Thyroid gland (tissue), 4 donors: ENCODE results near the gene LOXL1. TPM values are rescaled to one million over a fixed set of nuclear protein-coding genes. Genes with fewer than 3 reads are reported as not detected.
"Not testable (repeated sequence)": the region's sequence is repeated elsewhere in the genome, so short reads cannot be mapped to it uniquely, and the experiment has no call there.

Experiments
- DNase-seq, 2 donors: peaks; one replicate each; pipeline ENCODE4 v3.0.0-alpha.2; 2019
- H3K27ac ChIP-seq, 3 donors: fragments of 200-600 bp; sonication (generic); 1 replicate in 2 of 3; 2 replicates in 1 of 3; pipeline ENCODE4 v1.5.1; 2016 to 2019; ENCODE audit warnings: mild to moderate bottlenecking in 1 of 3, moderate library complexity in 1 of 3
- H3K27me3 ChIP-seq: fragments of 200-600 bp; sonication (generic); one replicate; pipeline ENCODE4 v1.5.1; 2019
- H3K36me3 ChIP-seq, 2 donors: fragments of 200-600 bp; sonication (generic); one replicate each; pipeline ENCODE4 v1.5.1; 2016 to 2019
- H3K4me1 ChIP-seq, 2 donors: fragments of 200-600 bp; sonication (generic); one replicate each; pipeline ENCODE4 v1.5.1; 2017 to 2019
- H3K4me3 ChIP-seq, 3 donors: fragments of 200-600 bp; sonication (generic); replicated peaks in 1 of 3; 1 replicate in 2 of 3; 2 replicates in 1 of 3; pipeline ENCODE4 v1.5.1; 2016; ENCODE audit warnings: mild to moderate bottlenecking in 1 of 3
- H3K9me3 ChIP-seq: fragments of 200-600 bp; sonication (generic); one replicate; pipeline ENCODE4 v1.5.1; 2017
- CTCF ChIP-seq, 6 experiments: fragments of 200-600 bp in 3 of 6; fragments of 450-650 bp in 3 of 6; sonication (generic) in 3 of 6; IDR thresholded peaks; one replicate each; pipeline ENCODE4 v1.5.1; 2016 to 2019; ENCODE audit warnings: antibody characterized with exemption in 6 of 6, mild to moderate bottlenecking in 2 of 6, inconsistent platforms in 1 of 6, moderate library complexity in 1 of 6
- POLR2A ChIP-seq, 2 donors: fragments of 450-650 bp; IDR thresholded peaks; one replicate each; pipeline ENCODE4 v1.6.1; 2017; ENCODE audit warnings: antibody characterized with exemption in 2 of 2, mild to moderate bottlenecking in 2 of 2, moderate library complexity in 1 of 2
- WGBS, 2 donors: methylation state at CpG; one replicate each; pipeline ENCODE4 v1.1.5; 2017; 5-methylcytosine and 5-hydroxymethylcytosine counted together
- intact Hi-C: fragments of 100-400 bp; cut with DNase I; formaldehyde crosslinking; loops from one replicate; pipeline ENCODE4 v1.15.1; 2023
- total RNA-seq, 4 donors: library from RNA; depleted of rRNA; stranded (reverse); fragments of >200 nt; gene quantifications; one replicate each; pipeline ENCODE4 v1.2.3, GENCODE V29; 2016

Gene LOXL1
- total RNA-seq, 4 donors from 2014 or later = 9.9 to 15.2 (median 12.0) TPM

DNA sequence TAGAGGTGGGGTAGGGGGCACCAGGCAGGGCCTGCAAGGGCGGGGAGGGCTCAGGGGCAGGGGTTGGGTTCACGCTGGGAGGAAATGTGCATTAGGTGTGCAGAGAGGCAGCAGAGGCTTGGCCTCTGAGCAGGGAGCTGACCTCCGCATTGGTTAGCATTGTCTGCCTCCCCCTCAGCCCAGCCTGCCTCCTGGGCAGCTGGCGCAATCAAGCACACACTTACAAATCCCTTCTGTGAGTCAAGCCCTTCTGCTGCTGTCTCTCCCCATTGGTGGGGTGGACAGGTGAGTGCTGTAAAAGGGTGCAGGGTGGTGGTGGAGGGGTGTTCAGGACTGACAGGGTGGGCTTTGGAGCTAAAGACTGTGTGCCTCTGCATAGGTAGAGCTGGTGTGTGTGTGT lies 9.3 kb downstream of the LOXL1 start:
- no peaks in the 10 kb centered on the region for H3K4me1 ChIP-seq
- no peaks in the 10 kb centered on the region for H3K9me3 ChIP-seq
- H3K27ac ChIP-seq = no peak overlapping the region
- no peaks in the 10 kb centered on the region for H3K36me3 ChIP-seq
- TF ChIP-seq POLR2A (IDR thresholded peaks at IDR 0.05) = no peak
- TF ChIP-seq CTCF (IDR thresholded peaks at IDR 0.05) = no peak
- intact Hi-C loops = no loop called here
- H3K4me3 ChIP-seq = no peak overlapping the region
- WGBS, 2 donors = 96 to 98% methylated on average over 3 to 4 of the region's 4 CpGs
- no peak for DNase-seq
- no peaks in the 10 kb centered on the region for H3K27me3 ChIP-seq

GRCh38 chr15:73936181-73936580 lies 9.9 kb downstream of the LOXL1 start:
- Histone ChIP-seq H3K4me3 (no peak overlapping the region), H3K27ac (no peak overlapping the region), H3K27me3 (no peaks in the 10 kb centered on the region), H3K4me1 (no peaks in the 10 kb centered on the region), H3K9me3 (no peaks in the 10 kb centered on the region), H3K36me3 (no peaks in the 10 kb centered on the region)
- intact Hi-C loops = no loop called here
- WGBS, 2 donors = 62 to 71% methylated on average over 5 of the region's 5 CpGs
- DNase-seq = no peak
- TF ChIP-seq CTCF (IDR thresholded peaks at IDR 0.05) (no peak), POLR2A (IDR thresholded peaks at IDR 0.05) (no peak)

GRCh38 chr15:73936588-73937290 lies 10.5 kb downstream of the LOXL1 start:
- no peak for DNase-seq
- 59 to 60% methylated on average over 8 to 9 of the region's 12 CpGs for WGBS, 2 donors
- Histone ChIP-seq H3K27ac (no peak overlapping the region), H3K27me3 (no peaks in the 10 kb centered on the region), H3K4me1 (no peaks in the 10 kb centered on the region), H3K4me3 (no peak overlapping the region), H3K36me3 (no peaks in the 10 kb centered on the region), H3K9me3 (no peaks in the 10 kb centered on the region)
- TF ChIP-seq POLR2A (IDR thresholded peaks at IDR 0.05) = no peak
- TF ChIP-seq CTCF (IDR thresholded peaks at IDR 0.05) = no peak
- intact Hi-C loops = no loop called here

- Histone ChIP-seq H3K27me3 (no peaks in the 10 kb centered on the region), H3K27ac (no peak overlapping the region), H3K4me1 (no peaks in the 10 kb centered on the region), H3K9me3 (no peaks in the 10 kb centered on the region), H3K4me3 (no peak overlapping the region), H3K36me3 (no peaks in the 10 kb centered on the region)
- WGBS, 2 donors = 83 to 97% methylated on average over 8 to 10 of the region's 10 CpGs
- intact Hi-C loops = no loop called here
- TF ChIP-seq POLR2A (IDR thresholded peaks at IDR 0.05) = no peak
- no peak for TF ChIP-seq CTCF (IDR thresholded peaks at IDR 0.05)
- no peak for DNase-seq
These were observed 11.0 kb downstream of the LOXL1 start for GRCh38 chr15:73937296-73937695.

- 95 to 97% methylated on average over 11 of the region's 11 CpGs for WGBS, 2 donors
- no peaks in the 10 kb centered on the region for H3K9me3 ChIP-seq
- no peak overlapping the region for H3K27ac ChIP-seq
- no peaks in the 10 kb centered on the region for H3K36me3 ChIP-seq
- H3K4me3 ChIP-seq = no peak overlapping the region
- no peak for DNase-seq
- H3K4me1 ChIP-seq = no peaks in the 10 kb centered on the region
- no peaks in the 10 kb centered on the region for H3K27me3 ChIP-seq
- no peak for TF ChIP-seq POLR2A (IDR thresholded peaks at IDR 0.05)
- TF ChIP-seq CTCF (IDR thresholded peaks at IDR 0.05) = no peak
- intact Hi-C loops = no loop called here
These were observed 11.5 kb downstream of the LOXL1 start for GRCh38 chr15:73937726-73938125.

DNA sequence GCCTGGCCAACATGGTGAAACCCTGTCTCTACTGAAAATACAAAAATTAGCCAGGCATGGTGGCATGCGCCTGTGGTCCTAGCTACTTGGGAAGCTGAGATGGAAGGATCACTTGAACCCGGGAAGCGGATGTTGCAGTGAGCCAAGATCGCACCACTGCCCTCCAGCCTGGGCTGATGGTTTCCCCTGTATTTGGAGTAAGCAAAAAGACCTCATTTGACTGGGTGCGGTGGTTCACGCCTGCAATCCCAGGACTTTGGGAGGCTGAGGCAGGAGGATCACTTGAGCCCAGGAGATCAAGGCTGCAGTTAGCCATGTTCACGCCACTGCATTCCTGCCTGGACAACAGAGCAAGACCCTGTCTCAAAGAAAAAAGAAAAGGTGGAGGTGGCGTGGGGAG lies 12.3 kb downstream of the LOXL1 start:
- H3K4me3 ChIP-seq, H3K9me3 ChIP-seq, H3K27me3 ChIP-seq, H3K36me3 ChIP-seq, DNase-seq, H3K27ac ChIP-seq, intact Hi-C loops, H3K4me1 ChIP-seq: not testable (repeated sequence)
- WGBS, 2 donors = 94 to 96% methylated on average over 8 of the region's 8 CpGs
